NCI-H1417 (cell line): ENCODE results near the gene TRIM7.
"Not testable (repeated sequence)": the region's sequence is repeated elsewhere in the genome, so short reads cannot be mapped to it uniquely, and the experiment has no call there.

Source experiments
- DNase-seq, 3 experiments: peaks; one replicate each; lab custom pipeline; 2025; lab: John Stamatoyannopoulos, UW

The TRIM7 gene

GRCh38 chr5:181151146-181151545, 53.9 kb downstream of the TRIM7 start:
- DNase-seq: peak in 1 of 3 experiments; percentile 6

GRCh38 chr5:181149806-181150733, 54.9 kb downstream of the TRIM7 start:
- DNase-seq: no peak

GRCh38 chr5:181149355-181149754, 55.6 kb downstream of the TRIM7 start:
- DNase-seq: no peak

- DNase-seq: not testable (repeated sequence)
Observed at GRCh38 chr5:181146927-181147636, 57.9 kb downstream of the TRIM7 start, which contains the start of gene OR2V2. Gene OR2V2 (plus strand): TSS chr5:181147586. CDS start chr5:181154943, 7,357 bp downstream.

GRCh38 chr5:181145133-181145532, 59.9 kb downstream of the TRIM7 start:
- DNase-seq: no peak
